Natural killer cell (primary cell): Measurements from ENCODE around the gene KREMEN1. TPM values are rescaled to one million over a fixed set of nuclear protein-coding genes. Genes with fewer than 3 reads are reported as not detected.

Experiments
- ATAC-seq, 3 donors: fragments of 150-1000 bp in 2 of 3; fragments of 200-7000 bp in 1 of 3; cut with Tn5 transposase; 1 replicate in 1 of 3; 2 replicates in 2 of 3; pipeline ENCODE4 v1.10.0; 2021; ENCODE audit warnings: mild to moderate bottlenecking in 2 of 3, moderate library complexity in 2 of 3
- DNase-seq, 2 donors: peaks; one replicate each; pipeline versions ENCODE4 v3.0.0 to v3.0.0-alpha.2; 2013 to 2021; ENCODE audit warnings: mixed read lengths in 1 of 2
- H3K27ac ChIP-seq: one replicate; pipeline ENCODE4 v1.5.1; 2013; ENCODE audit warnings: mild to moderate bottlenecking, low read length
- H3K27me3 ChIP-seq: one replicate; pipeline ENCODE4 v1.6.1; 2013; ENCODE audit warnings: low read length; ENCODE audit not compliant: control insufficient read depth, insufficient read depth
- H3K36me3 ChIP-seq: one replicate; pipeline ENCODE4 v1.6.1; 2013; ENCODE audit warnings: low read length; ENCODE audit not compliant: control insufficient read depth, insufficient read depth
- H3K4me1 ChIP-seq: one replicate; pipeline ENCODE4 v1.6.1; 2013; ENCODE audit warnings: low read length; ENCODE audit not compliant: control insufficient read depth, insufficient read depth
- H3K4me3 ChIP-seq: one replicate; pipeline ENCODE4 v1.5.1; 2013; ENCODE audit warnings: low read length
- H3K9me3 ChIP-seq: one replicate; pipeline ENCODE4 v1.6.1; 2013; ENCODE audit warnings: low read length; ENCODE audit not compliant: control insufficient read depth, insufficient read depth
- H3K27ac Mint-ChIP-seq, 2 donors: one replicate each; pipeline ENCODE4 v1.8.0; 2022; ENCODE audit warnings: mild to moderate bottlenecking in 2 of 2, mixed read lengths in 2 of 2, moderate library complexity in 1 of 2
- H3K27me3 Mint-ChIP-seq, 2 donors: one replicate each; pipeline ENCODE4 v1.8.0; 2022; ENCODE audit warnings: low read depth in 2 of 2, mixed read lengths in 2 of 2
- H3K36me3 Mint-ChIP-seq: one replicate; pipeline ENCODE4 v1.8.0; 2022; ENCODE audit warnings: mixed read lengths
- H3K4me1 Mint-ChIP-seq, 2 donors: one replicate each; pipeline ENCODE4 v1.8.0; 2022; ENCODE audit warnings: mixed read lengths in 2 of 2
- H3K4me3 Mint-ChIP-seq: one replicate; pipeline ENCODE4 v1.8.0; 2022; ENCODE audit warnings: mild to moderate bottlenecking, moderate library complexity, mixed read lengths
- H3K9me3 Mint-ChIP-seq, 2 donors: one replicate each; pipeline ENCODE4 v1.8.0; 2022; ENCODE audit warnings: mixed read lengths in 2 of 2
- CTCF ChIP-seq: fragments of 200-600 bp; IDR thresholded peaks from one replicate; pipeline ENCODE4 v1.8.0; 2022; ENCODE audit warnings: antibody characterized with exemption
- WGBS: methylation state at CpG from one replicate; pipeline ENCODE4 v1.1.7; 2013; ENCODE audit warnings: missing lambda C conversion rate; ENCODE audit not compliant: insufficient coverage; 5-methylcytosine and 5-hydroxymethylcytosine counted together
- intact Hi-C: fragments of 100-400 bp; cut with micrococcal nuclease; formaldehyde crosslinking; loops from one replicate; pipeline ENCODE4 v1.14.2; 2022
- total RNA-seq, 4 donors: library from RNA; stranded (reverse); fragments of 120-200 nt in 1 of 4; gene quantifications; one replicate each; pipeline versions ENCODE4 v1.2.3 to v1.2.4, GENCODE V29; 2013 to 2022

The KREMEN1 gene
- total RNA-seq, 3 donors from 2014 or later (not counting 1 experiment from before 2014, with no cell fraction given), result 0.23 TPM; not detected in 2

- intact Hi-C loops, result loop anchor here (5.0 kb wide), 1 partner anchor 45 kb away; no protein-coding TSS in a partner anchor
- ATAC-seq (peak; percentile 70 to 86 (median 72)), DNase-seq (peak; percentile 39 to 55)
- peak overlapping the region; percentile 63 for H3K4me3 Mint-ChIP-seq
- H3K9me3 Mint-ChIP-seq, result no peaks in the 10 kb centered on the region
- H3K9me3 ChIP-seq, result no peaks in the 10 kb centered on the region
- peak overlapping the region; percentile 53 to 75 for H3K27ac Mint-ChIP-seq
- peaks cover 39% of the 10 kb centered on the region for H3K4me1 ChIP-seq
- TF ChIP-seq CTCF, result no peak
- peaks cover 0 to 3% of the 10 kb centered on the region in 2 donors for H3K27me3 Mint-ChIP-seq
- 17% methylated on average over 24 of the region's 24 CpGs for WGBS
- H3K4me1 Mint-ChIP-seq, result peaks cover 32 to 42% of the 10 kb centered on the region in 2 donors
- no peaks in the 10 kb centered on the region for H3K36me3 ChIP-seq
- H3K4me3 ChIP-seq, result no peak overlapping the region
- H3K27ac ChIP-seq, result peak overlapping the region; percentile 50
- H3K36me3 Mint-ChIP-seq, result no peaks in the 10 kb centered on the region
- peaks cover 6% of the 10 kb centered on the region for H3K27me3 ChIP-seq
These were observed 129.7 kb downstream of the KREMEN1 start for GRCh38 chr22:29202212-29203192.

- H3K36me3 ChIP-seq, result no peaks in the 10 kb centered on the region
- H3K9me3 Mint-ChIP-seq, result no peaks in the 10 kb centered on the region
- no peaks in the 10 kb centered on the region for H3K9me3 ChIP-seq
- intact Hi-C loops, result loop anchor here (5.0 kb wide), 1 partner anchor 44 kb away; no protein-coding TSS in a partner anchor
- H3K4me1 ChIP-seq, result peaks cover 39% of the 10 kb centered on the region
- peak overlapping the region; percentile 2 to 75 for H3K27ac Mint-ChIP-seq
- TF ChIP-seq CTCF, result no peak
- WGBS, result 68% methylated on average over 8 of the region's 9 CpGs
- peak overlapping the region; percentile 14 for H3K4me3 Mint-ChIP-seq
- DNase-seq (no peak), ATAC-seq (no peak)
- H3K27me3 ChIP-seq, result peaks cover 8% of the 10 kb centered on the region
- no peaks in the 10 kb centered on the region for H3K36me3 Mint-ChIP-seq
- H3K27ac ChIP-seq, result no peak overlapping the region
- no peak overlapping the region for H3K4me3 ChIP-seq
- peaks cover 0 to 3% of the 10 kb centered on the region in 2 donors for H3K27me3 Mint-ChIP-seq
- peaks cover 32 to 42% of the 10 kb centered on the region in 2 donors for H3K4me1 Mint-ChIP-seq
These were observed 130.9 kb downstream of the KREMEN1 start for GRCh38 chr22:29203488-29204454.

- no peaks in the 10 kb centered on the region for H3K9me3 Mint-ChIP-seq
- Histone ChIP-seq H3K4me1 (peaks cover 45% of the 10 kb centered on the region), H3K27me3 (peaks cover 8% of the 10 kb centered on the region), H3K27ac (no peak overlapping the region), H3K4me3 (no peak overlapping the region), H3K36me3 (no peaks in the 10 kb centered on the region), H3K9me3 (no peaks in the 10 kb centered on the region)
- H3K36me3 Mint-ChIP-seq, result no peaks in the 10 kb centered on the region
- peaks cover 0 to 3% of the 10 kb centered on the region in 2 donors for H3K27me3 Mint-ChIP-seq
- H3K27ac Mint-ChIP-seq, result peak overlapping the region; percentile 2 to 70
- WGBS, result 89% methylated on average over 8 of the region's 8 CpGs
- ATAC-seq, result no peak
- H3K4me1 Mint-ChIP-seq, result peaks cover 32 to 42% of the 10 kb centered on the region in 2 donors
- intact Hi-C loops, result loop anchor here (5.0 kb wide), 1 partner anchor 43 kb away; no protein-coding TSS in a partner anchor
- DNase-seq, result no peak
- no peak for TF ChIP-seq CTCF
- peak overlapping the region; percentile 21 for H3K4me3 Mint-ChIP-seq
These were observed 131.8 kb downstream of the KREMEN1 start for GRCh38 chr22:29204455-29205183.
